Measurements from ENCODE around the gene IQGAP2.

The IQGAP2 gene

DNA sequence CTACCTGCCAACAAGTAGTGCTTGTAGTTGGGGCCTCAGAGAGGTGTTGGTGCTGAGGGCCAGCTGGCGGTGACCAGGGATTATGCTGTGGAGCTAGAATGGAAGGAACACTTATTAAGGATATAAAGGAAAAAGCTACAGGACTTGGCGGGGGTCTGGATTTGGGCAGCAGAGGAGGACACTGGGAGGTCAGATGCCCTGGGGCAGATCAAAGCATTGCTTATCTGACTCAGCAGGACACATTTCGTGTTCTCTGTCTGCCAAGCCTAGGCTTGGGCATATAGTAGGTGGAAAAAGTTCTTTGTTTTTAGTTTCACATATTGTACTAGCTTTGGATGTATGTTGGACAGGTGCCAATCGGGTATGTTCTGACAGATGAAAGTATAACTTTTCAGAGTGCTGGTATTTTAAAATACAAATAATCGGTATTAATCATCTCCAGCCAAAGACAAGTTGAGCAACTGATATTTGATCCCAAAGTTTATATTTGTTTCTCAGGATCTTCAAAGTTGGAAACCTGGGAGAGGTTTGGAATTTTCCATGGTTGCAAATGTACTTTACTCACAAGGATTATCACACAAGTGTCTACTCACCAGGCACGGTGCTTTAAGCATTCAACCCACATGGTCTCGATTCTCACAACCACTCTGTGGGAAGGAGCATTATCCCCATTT is 69.4 kb downstream of the IQGAP2 start:
- TF ChIP-seq, protein P1, sequence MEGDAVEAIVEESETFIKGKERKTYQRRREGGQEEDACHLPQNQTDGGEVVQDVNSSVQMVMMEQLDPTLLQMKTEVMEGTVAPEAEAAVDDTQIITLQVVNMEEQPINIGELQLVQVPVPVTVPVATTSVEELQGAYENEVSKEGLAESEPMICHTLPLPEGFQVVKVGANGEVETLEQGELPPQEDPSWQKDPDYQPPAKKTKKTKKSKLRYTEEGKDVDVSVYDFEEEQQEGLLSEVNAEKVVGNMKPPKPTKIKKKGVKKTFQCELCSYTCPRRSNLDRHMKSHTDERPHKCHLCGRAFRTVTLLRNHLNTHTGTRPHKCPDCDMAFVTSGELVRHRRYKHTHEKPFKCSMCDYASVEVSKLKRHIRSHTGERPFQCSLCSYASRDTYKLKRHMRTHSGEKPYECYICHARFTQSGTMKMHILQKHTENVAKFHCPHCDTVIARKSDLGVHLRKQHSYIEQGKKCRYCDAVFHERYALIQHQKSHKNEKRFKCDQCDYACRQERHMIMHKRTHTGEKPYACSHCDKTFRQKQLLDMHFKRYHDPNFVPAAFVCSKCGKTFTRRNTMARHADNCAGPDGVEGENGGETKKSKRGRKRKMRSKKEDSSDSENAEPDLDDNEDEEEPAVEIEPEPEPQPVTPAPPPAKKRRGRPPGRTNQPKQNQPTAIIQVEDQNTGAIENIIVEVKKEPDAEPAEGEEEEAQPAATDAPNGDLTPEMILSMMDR (IDR thresholded peaks at IDR 0.05; ENCODE audit: low read depth, low read length, missing control alignments), result no peak
- H3K27ac ChIP-seq, result no peak overlapping the region
- in situ Hi-C loops (cut with HindIII; ENCODE audit: low pct_ligation_motif_present, low sequenced_read_pairs), result no loop called here
- DNase-seq, result no peak
- H3K36me3 ChIP-seq (replicated peaks), result no peaks in the 10 kb centered on the region
- no peaks in the 10 kb centered on the region for H3K27me3 ChIP-seq (replicated peaks)
- no peak overlapping the region for H3K4me3 ChIP-seq (ENCODE audit: low read depth, low read length)

DNA sequence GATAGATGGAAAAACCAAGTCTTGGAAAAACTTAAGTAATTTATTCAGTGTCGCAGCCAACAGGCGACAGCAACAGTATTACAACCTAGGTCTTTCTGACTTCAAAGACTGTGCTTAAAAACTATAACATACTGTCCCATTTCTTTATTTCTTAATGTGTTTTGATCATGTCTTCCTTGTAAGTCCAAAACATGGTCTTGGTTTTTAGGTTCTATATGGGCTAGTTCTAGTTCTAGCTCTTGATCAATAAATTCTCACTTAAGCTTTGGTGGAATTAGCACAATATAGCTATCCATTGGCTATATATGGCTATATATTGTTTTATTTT is 69.9 kb downstream of the IQGAP2 start:
- no peak overlapping the region for H3K4me3 ChIP-seq (ENCODE audit: low read depth, low read length)
- in situ Hi-C loops (cut with HindIII; ENCODE audit: low pct_ligation_motif_present, low sequenced_read_pairs), result no loop called here
- TF ChIP-seq, protein P1 (IDR thresholded peaks at IDR 0.05; ENCODE audit: low read depth, low read length, missing control alignments), result no peak
- DNase-seq, result no peak
- H3K27ac ChIP-seq, result no peak overlapping the region
- no peaks in the 10 kb centered on the region for H3K27me3 ChIP-seq (replicated peaks)
- H3K36me3 ChIP-seq (replicated peaks), result no peaks in the 10 kb centered on the region

DNA sequence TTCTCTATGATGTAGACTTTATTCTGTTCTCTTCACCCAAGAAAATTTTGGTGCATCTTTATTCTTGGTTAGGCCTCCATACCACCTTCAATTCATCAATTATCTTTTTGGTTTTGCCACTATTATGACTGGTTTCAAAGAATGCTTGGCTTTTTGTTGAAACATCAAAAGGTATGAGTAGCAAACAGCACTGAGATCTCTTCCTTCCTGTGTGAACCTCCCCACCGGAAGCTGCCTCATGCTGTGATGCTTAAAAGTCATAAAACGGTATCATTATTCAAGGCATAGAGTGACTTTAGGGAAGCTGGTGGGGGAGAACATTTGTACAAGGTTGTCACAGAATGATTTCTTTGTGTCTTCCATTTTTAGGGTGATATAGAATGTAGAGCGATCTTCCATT is 70.6 kb downstream of the IQGAP2 start:
- DNase-seq, result no peak
- Histone ChIP-seq H3K36me3 (replicated peaks) (no peaks in the 10 kb centered on the region), H3K4me3 (ENCODE audit: low read depth, low read length) (no peak overlapping the region), H3K27me3 (replicated peaks) (no peaks in the 10 kb centered on the region), H3K27ac (no peak overlapping the region)
- in situ Hi-C loops (cut with HindIII; ENCODE audit: low pct_ligation_motif_present, low sequenced_read_pairs), result no loop called here
- TF ChIP-seq, protein P1 (IDR thresholded peaks at IDR 0.05; ENCODE audit: low read depth, low read length, missing control alignments), result no peak

DNA sequence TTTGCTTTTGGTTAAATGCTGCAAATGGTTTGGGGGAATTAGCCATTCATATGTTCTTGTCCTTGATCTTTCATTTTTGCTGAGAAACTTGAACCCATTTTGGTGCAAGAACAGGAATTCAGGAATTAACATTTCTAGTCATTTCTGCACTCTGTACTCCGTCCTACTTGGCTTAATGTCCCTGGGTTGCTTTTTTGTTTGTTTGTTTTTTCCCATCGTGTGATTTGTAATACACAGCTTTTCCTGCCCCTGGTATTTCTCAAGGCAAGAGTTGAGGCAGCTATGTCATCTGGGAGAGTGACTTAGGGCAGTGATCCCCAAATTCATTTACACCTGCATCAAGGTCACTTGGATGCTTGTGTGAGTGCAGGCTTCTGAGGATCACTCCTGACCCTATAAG is 71.3 kb downstream of the IQGAP2 start:
- Histone ChIP-seq H3K36me3 (replicated peaks) (no peaks in the 10 kb centered on the region), H3K4me3 (ENCODE audit: low read depth, low read length) (no peak overlapping the region), H3K27me3 (replicated peaks) (no peaks in the 10 kb centered on the region), H3K27ac (no peak overlapping the region)
- in situ Hi-C loops (cut with HindIII; ENCODE audit: low pct_ligation_motif_present, low sequenced_read_pairs), result no loop called here
- TF ChIP-seq, protein P1 (IDR thresholded peaks at IDR 0.05; ENCODE audit: low read depth, low read length, missing control alignments), result no peak
- no peak for DNase-seq

DNA sequence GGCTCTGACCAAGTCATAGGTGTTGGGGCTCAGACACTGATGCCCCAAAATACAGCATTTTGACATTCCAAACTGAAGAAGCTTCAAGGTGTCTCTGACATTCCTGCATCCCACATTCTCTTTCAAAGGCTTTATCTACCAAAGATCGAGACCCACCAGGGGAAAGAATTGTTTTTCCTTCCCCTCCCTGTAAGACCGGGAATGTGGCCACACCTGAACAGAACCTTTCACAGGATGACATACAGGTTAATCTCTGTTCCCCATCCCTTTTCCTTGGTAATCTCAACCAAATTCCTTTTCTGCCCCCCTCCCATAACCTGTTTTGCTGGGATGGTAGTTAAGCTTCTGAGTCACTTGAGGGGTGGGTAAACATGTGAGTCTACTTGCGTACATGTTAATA is 72.3 kb downstream of the IQGAP2 start:
- no peak for DNase-seq
- TF ChIP-seq, protein P1 (IDR thresholded peaks at IDR 0.05; ENCODE audit: low read depth, low read length, missing control alignments), result no peak
- in situ Hi-C loops (cut with HindIII; ENCODE audit: low pct_ligation_motif_present, low sequenced_read_pairs), result no loop called here
- Histone ChIP-seq H3K36me3 (replicated peaks) (no peaks in the 10 kb centered on the region), H3K27ac (no peak overlapping the region), H3K4me3 (ENCODE audit: low read depth, low read length) (no peak overlapping the region), H3K27me3 (replicated peaks) (no peaks in the 10 kb centered on the region)

DNA sequence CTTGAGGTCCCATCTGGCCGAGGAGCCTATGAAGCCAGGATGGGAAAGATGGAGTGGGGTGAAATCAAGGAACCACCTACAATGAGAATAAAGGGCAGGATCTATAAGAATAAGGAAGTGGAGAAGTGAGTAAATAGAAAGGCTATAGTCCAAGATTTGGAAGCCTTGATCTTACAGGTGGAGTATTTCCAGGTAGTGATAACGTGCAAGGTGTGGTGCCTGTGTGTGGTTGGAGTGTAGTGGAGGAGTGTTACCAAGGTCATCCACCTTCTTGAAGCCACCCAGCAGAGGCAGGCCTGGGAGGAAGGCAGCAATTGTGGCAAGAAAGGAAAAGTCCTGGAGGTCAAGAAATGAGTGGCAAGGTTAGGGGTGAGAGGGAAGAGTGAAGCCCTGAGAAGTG is 72.9 kb downstream of the IQGAP2 start:
- Histone ChIP-seq H3K27me3 (replicated peaks) (no peaks in the 10 kb centered on the region), H3K27ac (no peak overlapping the region), H3K4me3 (ENCODE audit: low read depth, low read length) (no peak overlapping the region), H3K36me3 (replicated peaks) (no peaks in the 10 kb centered on the region)
- in situ Hi-C loops (cut with HindIII; ENCODE audit: low pct_ligation_motif_present, low sequenced_read_pairs), result no loop called here
- DNase-seq, result no peak
- TF ChIP-seq, protein P1 (IDR thresholded peaks at IDR 0.05; ENCODE audit: low read depth, low read length, missing control alignments), result no peak

Measured in brain microvascular endothelial cell (primary cell).